DOHH2 (cell line): ENCODE results near the gene PLTP.

Experiments used
- EZH2phosphoT487 ChIP-seq: fragments of 200-600 bp; sonication (generic); IDR thresholded peaks from 2 replicates; pipeline ENCODE4 v1.6.1; 2017; ENCODE audit warnings: borderline replicate concordance, mild to moderate bottlenecking, antibody characterized with exemption, low read length, moderate library complexity, mixed read lengths
- TF ChIP-seq, protein P1 (sequence below): fragments of 200-600 bp; sonication (generic); IDR thresholded peaks from one replicate; pipeline ENCODE4 v1.5.1; 2014; ENCODE audit warnings: antibody characterized with exemption, mild to moderate bottlenecking, low read depth, low read length; ENCODE audit not compliant: poor library complexity, severe bottlenecking

DNA sequence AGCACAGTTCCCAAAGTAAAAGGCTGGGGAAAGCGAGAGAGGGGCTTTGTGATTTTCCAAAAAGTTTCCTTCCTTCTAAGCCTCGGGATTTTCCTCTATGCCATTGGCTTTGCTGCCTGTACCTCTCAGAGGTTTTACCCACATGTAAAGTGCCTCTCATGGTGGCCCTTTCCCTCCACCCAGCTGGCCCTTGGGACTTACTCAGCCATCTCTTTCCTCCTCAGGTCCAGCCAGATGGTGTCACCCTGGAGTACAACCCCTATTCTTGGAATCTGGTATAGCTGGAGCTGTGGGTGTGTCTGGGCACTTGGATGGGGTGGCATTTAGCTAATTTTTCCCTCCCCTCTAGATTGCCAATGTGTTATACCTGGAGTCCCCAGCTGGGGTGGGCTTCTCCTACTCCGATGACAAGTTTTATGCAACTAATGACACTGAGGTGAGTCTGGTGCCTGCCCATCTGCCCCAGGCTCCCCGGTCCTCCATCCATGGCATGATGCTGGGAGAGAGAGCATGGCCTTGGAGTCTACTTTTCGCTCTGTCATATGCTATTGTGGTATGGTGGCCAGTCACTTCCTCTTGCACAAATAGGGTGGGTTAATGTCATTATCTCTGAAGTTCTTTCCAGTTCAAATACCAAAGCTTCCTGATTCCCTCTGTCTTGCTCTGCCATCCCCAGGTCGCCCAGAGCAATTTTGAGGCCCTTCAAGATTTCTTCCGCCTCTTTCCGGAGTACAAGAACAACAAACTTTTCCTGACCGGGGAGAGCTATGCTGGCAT, 19.7 kb downstream of the PLTP start:
- TF ChIP-seq, protein P1, sequence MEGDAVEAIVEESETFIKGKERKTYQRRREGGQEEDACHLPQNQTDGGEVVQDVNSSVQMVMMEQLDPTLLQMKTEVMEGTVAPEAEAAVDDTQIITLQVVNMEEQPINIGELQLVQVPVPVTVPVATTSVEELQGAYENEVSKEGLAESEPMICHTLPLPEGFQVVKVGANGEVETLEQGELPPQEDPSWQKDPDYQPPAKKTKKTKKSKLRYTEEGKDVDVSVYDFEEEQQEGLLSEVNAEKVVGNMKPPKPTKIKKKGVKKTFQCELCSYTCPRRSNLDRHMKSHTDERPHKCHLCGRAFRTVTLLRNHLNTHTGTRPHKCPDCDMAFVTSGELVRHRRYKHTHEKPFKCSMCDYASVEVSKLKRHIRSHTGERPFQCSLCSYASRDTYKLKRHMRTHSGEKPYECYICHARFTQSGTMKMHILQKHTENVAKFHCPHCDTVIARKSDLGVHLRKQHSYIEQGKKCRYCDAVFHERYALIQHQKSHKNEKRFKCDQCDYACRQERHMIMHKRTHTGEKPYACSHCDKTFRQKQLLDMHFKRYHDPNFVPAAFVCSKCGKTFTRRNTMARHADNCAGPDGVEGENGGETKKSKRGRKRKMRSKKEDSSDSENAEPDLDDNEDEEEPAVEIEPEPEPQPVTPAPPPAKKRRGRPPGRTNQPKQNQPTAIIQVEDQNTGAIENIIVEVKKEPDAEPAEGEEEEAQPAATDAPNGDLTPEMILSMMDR = no peak
- no peak for TF ChIP-seq EZH2phosphoT487
